ENCODE measurements around the gene DLGAP1.

GRCh38 chr18:3742541-3742940 lies 712.6 kb downstream of the DLGAP1 start:
- TF ChIP-seq MEIS1 (CRISPR knock-in tag; IDR thresholded peaks at IDR 0.05; ENCODE audit: borderline replicate concordance) (no peak), ZBTB21 (tag by site-specific recombination; IDR thresholded peaks at IDR 0.05) (no peak), MYNN (tag by site-specific recombination; IDR thresholded peaks at IDR 0.05; ENCODE audit: borderline replicate concordance) (no peak), ZBTB49 (tag by site-specific recombination; IDR thresholded peaks at IDR 0.05; ENCODE audit: low read depth) (no peak)
- TF ChIP-seq, protein P1, sequence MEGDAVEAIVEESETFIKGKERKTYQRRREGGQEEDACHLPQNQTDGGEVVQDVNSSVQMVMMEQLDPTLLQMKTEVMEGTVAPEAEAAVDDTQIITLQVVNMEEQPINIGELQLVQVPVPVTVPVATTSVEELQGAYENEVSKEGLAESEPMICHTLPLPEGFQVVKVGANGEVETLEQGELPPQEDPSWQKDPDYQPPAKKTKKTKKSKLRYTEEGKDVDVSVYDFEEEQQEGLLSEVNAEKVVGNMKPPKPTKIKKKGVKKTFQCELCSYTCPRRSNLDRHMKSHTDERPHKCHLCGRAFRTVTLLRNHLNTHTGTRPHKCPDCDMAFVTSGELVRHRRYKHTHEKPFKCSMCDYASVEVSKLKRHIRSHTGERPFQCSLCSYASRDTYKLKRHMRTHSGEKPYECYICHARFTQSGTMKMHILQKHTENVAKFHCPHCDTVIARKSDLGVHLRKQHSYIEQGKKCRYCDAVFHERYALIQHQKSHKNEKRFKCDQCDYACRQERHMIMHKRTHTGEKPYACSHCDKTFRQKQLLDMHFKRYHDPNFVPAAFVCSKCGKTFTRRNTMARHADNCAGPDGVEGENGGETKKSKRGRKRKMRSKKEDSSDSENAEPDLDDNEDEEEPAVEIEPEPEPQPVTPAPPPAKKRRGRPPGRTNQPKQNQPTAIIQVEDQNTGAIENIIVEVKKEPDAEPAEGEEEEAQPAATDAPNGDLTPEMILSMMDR (tag by site-specific recombination; IDR thresholded peaks at IDR 0.05), result no peak
- TF ChIP-seq, protein P2, sequence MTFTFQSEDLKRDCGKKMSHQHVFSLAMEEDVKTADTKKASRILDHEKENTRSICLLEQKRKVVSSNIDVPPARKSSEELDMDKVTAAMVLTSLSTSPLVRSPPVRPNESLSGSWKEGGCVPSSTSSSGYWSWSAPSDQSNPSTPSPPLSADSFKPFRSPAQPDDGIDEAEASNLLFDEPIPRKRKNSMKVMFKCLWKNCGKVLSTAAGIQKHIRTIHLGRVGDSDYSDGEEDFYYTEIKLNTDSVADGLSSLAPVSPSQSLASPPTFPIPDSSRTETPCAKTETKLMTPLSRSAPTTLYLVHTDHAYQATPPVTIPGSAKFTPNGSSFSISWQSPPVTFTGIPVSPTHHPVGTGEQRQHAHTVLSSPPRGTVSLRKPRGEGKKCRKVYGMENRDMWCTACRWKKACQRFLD (tag by site-specific recombination; IDR thresholded peaks at IDR 0.05), result no peak
